NOMO-1 treated with DMSO at 0.1 percent for 48 hours (cell line): ENCODE results near the gene CORO1C.
"Not testable (repeated sequence)": the region's sequence is repeated elsewhere in the genome, so short reads cannot be mapped to it uniquely, and the experiment has no call there.

Experiments used
- DNase-seq: peaks from one replicate; lab custom pipeline; 2025; ENCODE audit not compliant: unreplicated experiment; lab: John Stamatoyannopoulos, UW

Gene CORO1C

DNA sequence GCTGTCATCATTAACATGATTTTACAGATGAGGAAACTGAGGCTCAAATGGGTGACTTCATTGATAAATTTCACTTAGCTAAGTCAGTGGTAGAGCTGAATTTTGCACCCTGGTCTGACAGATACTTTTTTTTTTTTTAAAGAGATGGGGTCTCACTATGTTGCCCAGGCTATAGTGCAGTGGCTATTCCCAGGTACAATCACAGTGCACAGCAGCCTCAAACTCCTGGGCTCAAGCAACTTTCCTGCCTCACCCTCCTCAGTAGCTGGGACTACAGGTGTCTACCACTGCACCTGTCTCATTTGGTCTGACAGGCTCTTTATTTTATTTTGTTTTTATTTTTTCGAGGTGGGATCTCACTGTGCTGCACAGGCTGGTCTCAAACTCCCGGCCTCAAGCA lies 24.2 kb upstream of the CORO1C start:
- no peak for DNase-seq

DNA sequence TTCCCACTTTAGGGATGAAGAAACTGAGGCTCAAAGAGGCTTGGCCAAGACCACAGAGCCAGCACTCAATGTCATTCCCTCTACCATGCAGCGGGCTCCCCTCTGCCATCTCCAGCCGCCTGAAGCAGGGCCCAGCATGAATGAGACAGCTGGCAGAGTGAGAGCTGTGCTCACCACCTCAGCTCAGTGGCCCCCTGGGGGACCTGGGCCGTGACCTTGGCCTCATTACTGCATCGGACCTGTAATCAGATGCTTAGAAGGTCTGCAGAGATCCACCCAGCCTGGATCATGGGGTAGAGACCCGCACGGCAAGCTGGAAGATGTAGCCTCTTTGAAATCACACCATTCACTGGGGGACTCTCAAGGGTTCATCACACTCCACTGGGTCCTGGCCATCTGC lies 22.7 kb upstream of the CORO1C start:
- DNase-seq = no peak

- no peak for DNase-seq
These were observed 21.1 kb upstream of the CORO1C start for GRCh38 chr12:108752387-108752786.

GRCh38 chr12:108751821-108752220 lies 20.5 kb upstream of the CORO1C start:
- DNase-seq = no peak

DNA sequence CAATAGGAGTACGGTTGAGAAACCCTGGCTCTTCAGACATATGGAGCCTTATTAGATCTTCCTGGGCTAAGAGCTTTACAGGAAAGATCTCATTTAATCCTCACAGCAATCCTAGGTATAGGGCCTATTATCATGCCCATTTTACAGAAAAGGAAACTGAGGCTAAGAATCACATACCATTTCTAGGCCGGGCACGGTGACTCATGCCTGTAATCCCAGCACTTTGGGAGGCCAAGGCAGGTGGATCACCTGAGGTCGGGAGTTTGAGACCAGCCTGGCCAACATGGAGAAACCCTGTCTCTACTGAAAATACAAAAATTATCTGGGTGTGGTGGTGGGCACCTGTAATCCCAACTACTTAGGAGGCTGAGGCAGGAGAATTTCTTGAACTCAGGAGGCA lies 19.7 kb upstream of the CORO1C start:
- DNase-seq = not testable (repeated sequence)

DNA sequence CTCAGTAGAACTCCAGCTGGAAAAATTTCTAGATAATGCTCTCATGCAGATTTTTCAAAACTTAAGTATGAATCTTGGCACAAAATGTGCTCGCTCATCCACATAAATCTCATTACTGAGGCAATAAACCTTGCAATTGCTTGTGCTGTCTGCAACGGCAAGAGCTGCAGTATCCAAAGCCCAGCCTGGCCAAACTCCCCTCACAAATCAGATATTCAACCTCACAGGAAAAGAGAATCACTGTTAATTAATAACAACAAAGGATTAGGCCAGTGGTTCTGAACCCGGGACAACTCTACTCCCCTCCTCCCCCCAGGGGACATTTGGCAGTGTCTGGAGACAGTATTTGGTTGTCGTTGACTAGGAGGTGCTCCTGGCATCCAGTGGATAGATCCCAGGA lies 19.2 kb upstream of the CORO1C start:
- no peak for DNase-seq

DNA sequence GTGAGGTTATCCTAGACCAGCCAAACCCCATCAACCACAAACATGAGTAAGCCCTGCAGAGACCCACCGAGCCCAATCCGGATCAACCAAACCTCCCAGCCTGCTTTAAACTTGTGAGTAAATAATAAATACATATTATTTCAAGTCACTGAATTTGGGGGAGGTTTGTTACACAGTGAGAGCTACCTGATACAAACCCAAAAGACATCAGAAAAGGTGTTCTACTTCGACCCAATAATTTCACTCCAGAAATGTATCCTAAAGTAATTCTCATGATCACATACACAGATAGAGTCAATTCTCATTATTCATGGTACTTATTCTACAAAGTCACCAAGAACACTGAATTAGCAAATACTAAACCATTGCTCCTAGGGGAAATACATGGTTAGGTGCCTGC lies 16.2 kb upstream of the CORO1C start:
- no peak for DNase-seq

DNA sequence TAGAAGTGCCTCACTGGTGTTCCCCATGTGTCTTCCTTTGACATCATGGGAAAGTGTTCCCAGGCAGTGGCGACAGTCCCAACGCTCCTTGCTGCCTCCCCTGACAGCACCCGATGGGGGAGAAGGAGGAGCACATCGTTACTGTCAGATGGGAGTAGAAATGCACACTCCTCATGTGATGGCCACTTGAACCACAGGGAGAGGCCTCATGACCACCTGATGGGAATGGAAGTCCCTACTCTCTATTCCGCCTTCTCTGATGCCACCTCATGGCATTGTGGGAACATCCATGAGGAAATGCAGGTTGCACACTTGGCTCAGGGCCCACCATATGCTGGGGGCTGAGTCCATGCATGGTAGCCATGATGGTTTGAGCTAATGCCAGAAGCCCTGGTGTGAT lies 14.3 kb upstream of the CORO1C start:
- no peak for DNase-seq

DNA sequence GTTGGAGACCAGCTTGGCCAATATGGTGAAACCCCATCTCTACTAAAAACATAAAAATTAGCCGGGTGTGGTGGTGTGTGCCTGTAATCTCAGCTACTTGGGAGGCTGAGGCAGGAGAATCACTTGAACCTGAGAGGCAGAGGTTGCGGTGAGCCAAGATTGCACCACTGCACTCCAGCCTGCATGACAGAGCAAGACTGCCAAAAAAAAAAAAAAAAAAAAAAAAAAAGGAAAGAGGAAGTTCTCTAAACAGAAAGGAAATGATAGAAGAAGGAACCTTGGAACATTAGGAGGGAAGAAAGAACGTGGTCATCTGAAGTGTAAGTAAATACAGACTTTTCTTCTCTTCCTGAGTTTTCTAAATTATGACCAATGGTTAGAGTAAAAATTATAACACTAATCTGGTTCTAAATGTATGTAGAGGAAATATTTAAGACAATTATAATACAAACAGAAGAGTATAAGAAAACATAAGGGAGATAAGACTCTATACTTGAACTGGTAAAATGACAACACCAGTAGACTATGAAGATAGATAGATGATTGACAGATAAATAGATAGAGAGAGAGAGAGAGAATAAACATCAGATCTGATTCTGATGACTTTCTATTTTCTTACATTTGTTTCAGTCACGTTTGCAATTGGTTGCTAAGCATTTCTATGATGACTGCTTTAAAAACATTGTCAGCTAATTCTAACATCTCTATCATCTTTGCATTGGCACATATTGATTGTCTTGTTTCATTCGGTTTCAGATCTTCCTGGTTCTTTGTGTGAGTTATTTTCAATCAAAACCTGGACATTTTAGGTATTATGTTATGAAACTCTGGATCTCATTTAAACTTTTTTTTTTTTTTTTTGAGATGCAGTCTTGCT lies 12.9 kb upstream of the CORO1C start:
- peak; percentile 79 for DNase-seq

GRCh38 chr12:108738170-108738569 lies 6.9 kb upstream of the CORO1C start:
- DNase-seq = no peak

- no peak for DNase-seq
These were observed 4.5 kb upstream of the CORO1C start for GRCh38 chr12:108735855-108736254.

DNA sequence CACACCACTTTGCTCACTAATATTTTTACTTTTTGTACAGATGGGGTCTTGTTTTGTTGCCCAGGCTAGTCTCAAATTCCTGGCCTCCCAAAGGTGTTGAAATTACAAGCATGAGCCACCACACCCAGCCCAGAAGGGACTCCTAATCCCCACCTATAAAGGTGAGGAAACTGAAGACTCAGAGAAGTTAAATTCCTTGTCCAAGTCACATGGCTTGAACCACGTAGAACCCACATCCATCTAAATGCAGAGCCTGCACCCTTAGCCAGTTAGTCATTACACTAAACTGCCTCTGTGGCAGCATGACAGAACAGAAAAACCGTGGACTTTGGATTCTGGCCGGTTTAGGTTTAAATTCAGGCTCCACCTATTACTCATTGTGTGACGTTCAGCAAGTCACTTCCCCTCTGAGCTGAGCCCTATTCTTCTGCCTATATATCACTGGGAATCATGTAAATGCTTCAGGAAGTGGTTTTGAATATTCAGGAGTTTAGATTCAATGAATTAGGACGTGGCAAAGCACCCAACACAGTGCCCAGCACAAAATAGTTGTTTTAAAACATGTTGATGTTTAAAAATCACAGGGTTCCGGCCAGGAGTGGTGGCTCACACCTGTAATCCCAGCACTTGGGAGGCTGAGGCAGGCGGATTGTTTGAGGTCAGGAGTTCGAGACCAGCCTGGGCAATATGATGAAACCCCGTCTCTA lies 3.0 kb upstream of the CORO1C start:
- DNase-seq = peak; percentile 96

DNA sequence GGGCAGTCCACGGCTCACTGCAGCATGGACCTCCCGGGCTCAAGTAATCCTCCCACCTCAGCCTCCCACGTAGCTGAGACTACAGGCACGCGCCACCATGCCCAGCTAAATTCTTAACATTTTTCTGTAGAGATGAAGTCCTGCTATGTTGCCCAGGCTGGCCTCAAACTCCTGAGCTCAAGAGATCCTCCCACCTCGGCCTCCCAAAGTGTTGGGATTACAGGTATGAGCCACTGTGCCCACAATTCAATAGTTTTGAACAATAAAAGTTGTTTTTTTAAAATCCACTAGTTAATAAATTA lies 1.9 kb upstream of the CORO1C start:
- DNase-seq = not testable (repeated sequence)

GRCh38 chr12:108732489-108733229 lies 1.3 kb upstream of the CORO1C start:
- no peak for DNase-seq

- DNase-seq = peak; percentile 96
These were observed 646 bp upstream of the CORO1C start for GRCh38 chr12:108731866-108732461.

DNA sequence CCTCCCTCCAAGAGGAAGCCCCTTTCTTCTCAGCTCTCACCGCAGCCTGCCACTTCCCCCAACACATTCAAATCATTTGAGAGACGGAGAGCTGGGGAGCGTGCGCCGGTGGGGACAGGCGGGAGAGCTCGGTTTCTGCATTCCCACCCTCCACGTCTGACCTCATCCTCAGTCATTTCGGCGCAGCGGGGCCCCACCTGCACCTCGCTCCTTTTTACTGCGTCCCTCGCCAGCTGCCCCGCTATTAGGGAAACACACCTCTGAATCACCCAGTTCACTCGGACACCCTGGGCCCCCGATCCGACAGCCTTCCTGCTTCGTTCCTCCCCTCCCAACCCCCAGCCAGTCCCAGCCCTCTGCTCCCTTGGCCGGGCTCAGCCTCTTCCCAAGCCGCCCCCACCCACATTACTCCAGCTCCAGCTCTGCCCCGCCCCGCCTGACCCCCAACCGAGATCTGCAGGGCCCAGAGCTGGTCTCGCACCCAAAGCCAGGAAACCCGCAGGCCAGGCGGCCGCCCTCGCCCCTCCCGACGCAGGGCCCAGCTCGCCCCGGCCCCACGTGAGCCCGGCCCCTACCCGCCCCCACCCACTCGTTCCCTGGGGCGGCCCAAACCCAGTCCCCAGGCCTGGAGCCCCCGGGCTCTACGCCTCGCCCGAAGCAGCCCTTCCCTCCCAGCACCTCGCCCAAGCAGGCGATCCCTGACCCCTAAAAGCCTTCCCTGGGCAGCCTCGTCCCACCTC lies 783 bp downstream of the CORO1C start:
- peak; percentile 76 for DNase-seq

- DNase-seq = no peak
These were observed 1.5 kb downstream of the CORO1C start for GRCh38 chr12:108729612-108730364.

GRCh38 chr12:108728820-108729611 lies 2.3 kb downstream of the CORO1C start:
- DNase-seq = no peak
